GOT3 (cell line): ENCODE data around the gene ITPA.

Experiments
- DNase-seq: peaks from one replicate; lab custom pipeline; 2025; ENCODE audit warnings: mixed read lengths; lab: John Stamatoyannopoulos, UW

The ITPA gene

GRCh38 chr20:3229158-3229557 lies 19.9 kb downstream of the ITPA start:
- DNase-seq = no peak

DNA sequence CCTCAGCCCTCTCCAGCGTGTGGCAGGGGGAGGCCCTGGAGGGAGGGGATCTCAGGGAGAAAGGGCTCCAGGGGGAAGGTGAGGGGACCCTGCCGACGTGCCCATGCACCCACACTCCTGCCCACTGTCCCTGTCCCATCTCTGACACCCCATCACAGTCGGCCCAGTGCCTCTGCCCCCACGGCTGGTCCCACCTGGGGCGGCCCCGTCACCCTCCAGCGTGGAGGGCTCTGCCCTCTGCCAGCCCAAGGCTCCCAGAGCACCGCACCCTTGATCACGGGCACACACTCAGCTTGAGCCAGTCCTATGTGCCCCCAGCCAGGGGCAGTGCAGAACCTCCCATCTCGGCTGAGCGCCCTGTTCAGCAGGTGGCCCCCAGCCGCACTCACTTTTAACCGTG lies 20.5 kb downstream of the ITPA start:
- DNase-seq = no peak

DNA sequence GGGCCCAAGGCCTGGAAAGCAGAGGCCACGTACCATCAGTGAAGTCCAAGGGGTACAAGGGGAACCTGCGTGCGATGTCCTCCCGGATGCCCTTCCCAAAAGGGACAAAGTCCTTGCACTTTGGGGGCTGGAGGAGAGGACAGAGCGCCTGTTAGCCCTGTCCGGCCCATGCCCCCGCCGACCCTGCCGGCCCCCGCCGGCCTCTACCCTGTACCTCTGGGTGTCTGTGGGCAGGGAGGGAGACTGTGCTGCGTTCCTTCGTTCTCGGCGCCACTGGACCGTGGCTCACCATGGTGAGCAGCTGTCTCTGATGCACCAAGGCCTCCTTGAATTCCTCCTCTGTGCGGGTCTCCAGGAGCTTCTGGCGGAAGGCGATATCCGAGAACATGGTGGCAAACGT lies 21.8 kb downstream of the ITPA start:
- DNase-seq = no peak

DNA sequence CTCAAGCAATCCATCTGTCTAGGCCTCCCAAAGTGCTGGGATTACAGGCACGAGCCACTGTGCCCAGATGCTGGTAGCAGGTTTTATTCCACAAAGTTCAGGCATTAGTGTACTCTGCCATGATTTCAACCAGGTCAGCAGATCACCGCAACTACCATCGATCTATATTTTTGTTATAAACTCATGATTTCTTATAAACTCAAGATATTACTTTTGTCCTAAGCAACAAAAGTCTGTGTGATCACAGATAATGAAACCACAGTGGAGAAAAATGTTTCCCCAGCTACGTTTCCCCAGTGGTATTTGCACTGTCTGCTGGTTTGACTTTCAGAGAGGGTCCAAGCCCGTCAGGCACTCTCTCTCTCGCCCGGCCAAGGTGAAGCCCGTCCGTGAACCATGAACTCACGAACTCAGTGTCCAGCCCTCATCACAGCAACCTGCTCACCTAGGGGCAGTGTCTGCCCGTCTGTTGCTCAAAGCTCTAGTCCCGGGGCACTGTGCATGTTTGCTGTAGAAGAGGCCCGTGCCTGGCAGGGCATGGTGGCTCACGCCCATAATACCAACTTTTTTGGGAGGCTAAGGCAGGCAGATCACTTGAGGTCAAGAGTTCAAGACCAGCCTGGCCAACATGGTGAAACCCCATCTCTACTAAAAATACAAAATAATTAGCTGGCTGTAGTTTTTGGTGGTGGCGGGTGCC lies 22.7 kb downstream of the ITPA start:
- no peak for DNase-seq

DNA sequence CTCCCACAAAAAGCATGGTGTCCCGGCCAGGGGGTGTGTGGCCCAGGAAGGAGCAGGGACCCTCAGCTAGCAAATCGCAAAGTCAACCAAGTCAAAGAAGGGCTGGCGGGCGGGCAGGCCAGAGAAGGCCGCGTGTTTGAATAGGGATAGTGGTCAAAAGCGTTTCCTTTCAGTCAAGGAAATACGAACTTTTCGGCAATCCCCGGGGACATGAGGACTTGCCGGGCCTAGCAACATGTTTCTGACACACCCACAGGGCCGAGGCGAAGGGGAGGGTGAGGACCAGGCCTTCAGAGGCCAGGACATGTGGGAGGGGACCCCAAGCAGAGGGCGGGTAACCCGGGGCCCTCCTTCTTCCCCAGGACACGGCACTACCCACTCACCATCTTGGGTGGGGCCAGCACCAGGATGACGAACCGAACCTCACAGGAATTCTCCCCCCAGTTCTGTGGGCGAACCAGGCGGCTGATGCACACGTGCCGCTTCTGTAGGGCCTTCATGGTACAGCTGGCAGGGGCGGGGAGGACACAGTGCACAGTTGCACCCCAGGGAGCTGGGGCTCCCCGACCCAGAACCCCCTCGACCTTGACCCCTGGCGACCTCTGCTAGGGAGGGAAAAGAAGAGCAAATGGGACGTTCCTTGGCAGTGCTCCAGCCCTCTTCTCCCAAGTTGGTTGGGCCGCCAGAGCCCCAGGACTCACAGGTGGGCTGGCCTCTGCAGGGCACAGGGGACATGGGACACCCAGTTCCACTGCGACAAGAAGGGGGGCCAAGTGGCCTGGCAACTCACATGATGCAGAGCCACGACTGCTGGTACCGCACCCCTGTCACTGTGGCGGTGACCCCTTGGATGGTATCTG lies 24.1 kb downstream of the ITPA start:
- DNase-seq = no peak

DNA sequence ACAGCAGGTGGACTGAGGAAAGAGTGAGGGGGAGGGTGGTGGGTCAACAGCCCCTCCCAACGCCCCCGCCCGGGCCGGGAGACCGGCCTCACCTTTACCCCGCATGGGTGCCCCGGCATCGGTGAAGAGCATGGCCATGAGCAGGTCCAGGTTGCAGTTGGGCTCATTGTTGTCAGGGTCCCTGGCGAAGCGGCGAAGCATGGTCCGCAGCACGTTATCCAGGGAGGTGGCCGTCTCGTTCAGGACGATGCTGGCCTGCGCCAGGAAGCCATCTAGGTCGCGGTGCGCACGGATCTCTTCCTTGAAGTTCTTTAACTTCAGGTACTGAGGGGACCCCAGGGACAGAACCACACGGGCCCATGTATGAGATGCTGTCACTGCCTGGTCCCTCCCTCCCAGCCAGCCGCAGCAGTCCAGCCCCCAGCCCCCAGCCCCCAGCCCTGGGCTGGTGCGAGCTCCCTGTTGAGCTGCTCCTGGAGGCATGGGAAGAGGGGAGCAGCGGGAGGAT lies 24.7 kb downstream of the ITPA start:
- DNase-seq = no peak

DNA sequence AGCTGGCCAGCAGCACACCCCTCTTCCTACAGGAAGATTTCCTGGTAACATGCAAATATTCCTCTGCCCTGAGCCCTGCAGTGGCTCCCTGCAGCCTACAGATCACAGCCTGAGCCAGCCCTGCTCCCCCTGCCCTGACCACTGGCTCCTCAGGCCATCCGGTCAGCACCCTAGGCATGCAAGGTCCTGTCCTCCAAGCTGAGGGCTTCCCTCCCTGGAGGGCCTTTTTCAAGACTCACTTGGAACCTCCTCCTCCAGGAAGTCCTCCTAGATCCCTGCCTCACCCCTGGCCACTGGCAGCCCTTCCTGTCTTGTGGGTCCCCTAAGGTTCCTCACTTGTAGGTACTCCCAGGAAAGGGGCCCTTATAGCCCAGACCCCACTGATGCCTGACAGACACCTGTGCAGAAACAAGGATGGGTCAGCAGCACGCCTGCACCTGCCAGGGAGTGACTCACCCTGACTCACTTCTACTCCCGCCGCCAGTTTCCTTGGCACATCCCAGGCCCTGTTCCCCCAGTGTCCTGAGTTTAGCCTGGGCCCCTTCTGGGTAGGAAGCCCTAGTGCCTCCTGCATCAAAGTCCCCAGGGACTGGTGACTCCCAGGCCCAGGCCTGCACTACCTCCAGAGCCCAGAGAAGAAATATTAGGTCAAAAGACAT lies 26.5 kb downstream of the ITPA start:
- DNase-seq = no peak

GRCh38 chr20:3237011-3237957 lies 28.0 kb downstream of the ITPA start:
- DNase-seq = no peak

DNA sequence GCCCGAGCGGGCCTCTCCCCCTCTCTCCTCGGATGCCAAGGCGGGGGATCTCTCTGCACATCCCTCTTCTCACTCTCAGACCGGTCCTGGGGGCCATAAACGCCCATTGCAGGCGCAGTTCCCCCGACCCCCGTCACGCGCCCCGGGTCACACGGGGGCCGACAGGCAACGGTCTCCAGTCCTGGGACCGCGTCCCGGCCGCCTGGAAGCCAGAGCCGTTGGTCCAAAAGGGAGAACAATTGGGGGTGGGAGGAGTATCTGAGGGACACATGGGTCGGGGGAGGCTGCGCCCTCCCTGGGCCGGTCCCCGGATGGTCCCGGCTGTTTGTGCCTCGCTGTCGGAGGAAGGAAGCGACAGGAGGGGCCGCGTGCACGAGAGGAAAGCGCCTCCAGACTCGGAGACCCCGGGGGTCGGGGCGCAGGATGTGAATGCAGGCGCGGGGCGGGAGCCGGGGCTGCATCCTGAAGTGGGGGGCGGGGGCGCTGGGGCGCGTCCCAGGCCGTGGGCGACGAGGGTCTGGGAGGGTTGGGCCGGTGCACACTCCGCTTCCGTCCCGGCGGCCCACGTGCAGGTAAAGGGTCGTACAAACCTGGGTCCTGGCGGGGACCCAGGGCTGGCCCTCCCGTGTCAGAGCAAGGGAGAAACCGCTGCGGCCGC lies 28.8 kb downstream of the ITPA start:
- no peak for DNase-seq

GRCh38 chr20:3238616-3239025 lies 29.3 kb downstream of the ITPA start:
- no peak for DNase-seq

DNA sequence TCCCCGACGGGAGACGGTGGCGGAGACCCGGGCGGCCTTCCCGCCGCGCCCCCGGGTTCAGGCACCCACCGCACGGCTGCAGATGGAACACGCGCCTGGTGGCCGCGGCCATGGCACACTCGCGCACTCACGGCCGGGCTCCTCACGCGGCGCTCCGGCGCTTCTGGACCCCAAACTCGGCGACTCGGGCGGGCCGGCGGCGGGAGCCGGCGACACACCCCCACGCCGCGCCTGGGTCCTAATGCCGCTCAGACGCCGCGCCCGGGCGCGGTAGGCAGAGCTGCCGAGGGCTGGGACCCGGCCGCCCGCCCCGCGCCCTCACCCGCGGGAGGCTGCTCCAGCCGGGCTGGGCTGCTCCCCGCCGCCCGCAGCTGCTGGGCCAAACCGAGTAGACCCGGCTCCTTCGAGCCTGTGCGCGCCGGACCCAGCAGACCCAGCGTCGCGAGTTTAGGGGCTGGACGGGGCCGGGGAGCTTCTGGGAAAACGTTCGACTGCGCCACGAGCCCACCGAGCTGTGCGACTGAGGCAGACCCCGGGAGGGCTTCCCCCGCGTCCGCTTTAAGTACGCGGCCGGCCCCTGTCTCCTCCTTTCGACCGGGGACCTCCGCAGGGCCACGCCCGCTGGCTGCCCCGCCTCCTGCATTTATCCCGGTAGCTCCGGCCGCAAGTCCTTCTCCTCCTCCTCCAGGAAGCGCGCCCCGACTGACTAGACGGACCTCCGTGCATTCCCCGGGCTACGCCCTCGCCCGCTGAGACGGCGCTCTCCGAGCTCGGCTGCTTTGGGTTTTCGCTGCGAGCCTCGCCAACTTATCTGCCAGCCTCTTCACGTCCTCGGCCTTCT lies 29.9 kb downstream of the ITPA start, which contains the start of gene SLC4A11:
SLC4A11 (minus strand) TSS at position 165 of the 841 bp plus-strand sequence; CDS start at position 112, 53 bp downstream.
- DNase-seq = no peak

DNA sequence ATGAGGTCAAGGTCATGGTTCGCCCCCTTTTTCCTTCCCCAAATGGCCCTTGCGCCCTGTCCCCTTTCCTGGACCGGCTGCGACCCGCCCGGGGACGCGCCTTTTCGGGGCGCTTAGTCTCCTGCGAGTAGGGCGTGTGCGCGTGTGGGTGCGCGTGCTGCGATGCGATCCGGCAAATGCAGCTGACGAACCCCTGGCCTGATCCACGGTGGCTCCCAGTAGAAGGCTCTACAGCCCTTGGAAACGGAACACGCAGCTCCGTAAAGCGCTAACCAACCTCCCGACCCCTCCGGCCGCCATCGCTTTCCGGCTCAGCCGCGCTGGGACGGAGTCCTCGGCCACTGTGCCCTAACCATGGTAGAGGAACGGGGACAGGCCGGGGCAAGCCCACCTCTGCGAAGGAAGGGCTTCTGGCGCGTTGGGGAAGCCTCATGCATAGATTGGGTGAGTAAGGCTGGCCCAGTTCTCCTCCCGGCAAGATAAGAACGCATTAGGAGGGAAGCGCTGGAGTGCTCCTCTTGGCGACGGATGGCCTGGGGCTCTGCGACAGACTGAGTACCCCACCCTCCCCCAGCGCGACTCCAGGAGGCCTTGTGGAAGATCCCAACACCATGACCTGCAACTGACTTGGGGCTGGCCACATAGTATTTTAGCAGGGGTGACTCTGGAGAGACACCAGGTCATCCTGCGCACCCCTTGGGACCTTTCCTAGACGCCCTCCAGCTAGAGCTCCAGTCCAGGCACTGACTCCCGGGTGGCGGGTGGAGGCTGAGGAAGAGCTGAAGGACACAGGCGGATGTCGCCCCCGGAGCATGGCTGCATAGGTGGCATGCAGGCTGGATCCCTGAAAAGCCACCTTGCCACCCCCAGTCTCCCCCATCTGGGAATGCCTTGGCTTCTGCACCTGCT lies 30.8 kb downstream of the ITPA start:
- DNase-seq = no peak

- DNase-seq = no peak
Observed at GRCh38 chr20:3240776-3241363, 31.6 kb downstream of the ITPA start.

DNA sequence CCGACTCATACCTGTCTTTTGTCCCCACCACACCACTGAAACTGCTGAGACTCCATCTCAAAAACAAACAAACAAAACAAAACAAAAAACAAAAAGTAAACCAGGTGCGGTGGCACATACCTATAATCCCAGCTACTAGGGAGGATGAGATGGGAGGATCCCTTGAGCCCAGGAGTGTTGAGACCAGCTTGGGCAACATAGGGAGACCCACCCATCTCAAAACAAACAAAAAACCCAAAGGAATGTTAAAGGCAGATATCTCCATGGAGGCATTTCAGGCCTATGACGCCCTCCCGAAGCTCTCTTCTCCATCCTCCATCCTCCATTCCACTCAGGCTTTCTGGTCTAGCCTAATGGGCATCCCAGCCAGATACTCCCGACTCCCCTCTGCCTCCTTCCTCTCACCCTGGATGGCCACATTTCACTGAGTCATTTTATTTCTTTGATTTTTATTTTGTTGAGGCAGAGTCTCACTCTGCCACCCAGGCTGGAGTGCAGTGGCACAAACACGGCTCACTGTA lies 32.9 kb downstream of the ITPA start:
- DNase-seq = no peak

GRCh38 chr20:3243718-3244358 lies 34.5 kb downstream of the ITPA start:
- DNase-seq = no peak

- no peak for DNase-seq
Observed at GRCh38 chr20:3244613-3245012, 35.3 kb downstream of the ITPA start.

DNA sequence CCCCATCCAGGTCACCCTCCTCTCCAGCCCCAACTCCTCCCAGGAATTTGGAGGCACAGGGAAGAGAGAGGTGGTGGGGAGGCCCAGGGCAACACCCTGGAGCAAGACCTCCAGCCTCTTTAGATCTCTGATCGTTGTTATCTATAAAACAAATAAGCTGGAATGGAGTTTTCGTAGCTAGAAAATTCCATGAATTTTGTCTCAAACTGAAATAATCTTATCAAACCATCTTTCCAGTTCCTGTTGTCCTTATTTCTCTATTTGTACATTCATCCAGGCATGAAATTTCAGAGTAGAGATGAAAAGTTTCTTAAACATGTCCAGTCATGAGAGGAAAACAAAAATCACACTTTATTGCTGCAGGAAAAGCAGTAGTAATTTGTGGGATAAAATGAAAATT lies 35.9 kb downstream of the ITPA start:
- DNase-seq = no peak

DNA sequence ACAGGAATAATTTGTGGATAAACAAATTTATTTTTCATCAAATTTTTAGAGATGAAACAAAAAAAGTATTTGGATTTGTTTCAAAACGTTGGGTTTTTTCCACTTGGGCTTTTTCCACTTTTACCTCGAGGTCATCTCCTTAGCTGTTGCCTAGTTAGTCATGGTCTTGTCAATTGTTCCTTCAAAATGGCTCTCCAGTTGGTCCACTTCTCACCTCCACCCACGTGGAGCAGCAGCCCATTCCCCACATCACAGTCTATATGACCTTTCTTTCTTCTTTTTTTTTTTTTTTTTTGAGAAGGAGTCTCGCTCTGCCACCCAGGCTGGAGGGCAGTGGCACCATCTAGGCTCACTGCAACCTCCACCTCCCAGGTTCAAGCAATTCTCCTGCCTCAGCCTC lies 36.4 kb downstream of the ITPA start:
- no peak for DNase-seq
